Measurements from ENCODE around the gene AVPI1.
"Not testable (repeated sequence)": the region's sequence is repeated elsewhere in the genome, so short reads cannot be mapped to it uniquely, and the experiment has no call there.

Gene AVPI1

GRCh38 chr10:97684866-97685394, 2.1 kb downstream of the AVPI1 start:
- Histone ChIP-seq H3K27ac (ENCODE audit: extremely low read depth, low read depth, low read length) (peak overlapping the region; percentile 11; the same call in 1 of the 2 replicates), H3K9me3 (ENCODE audit: control insufficient read depth, insufficient read depth, low read depth, low read length) (no peaks in the 10 kb centered on the region), H3K4me3 (ENCODE audit: low read depth, low read length) (no peak overlapping the region), H3K36me3 (ENCODE audit: control insufficient read depth in 2 of 2, insufficient read depth in 1 of 2, low read length in 2 of 2) (peaks cover 0 to 3% of the 10 kb centered on the region in 2 experiments; a peak in 1 of 3 replicates), H3K4me1 (ENCODE audit: control insufficient read depth, insufficient read depth, low read length) (peaks cover 10% of the 10 kb centered on the region; the same call in 1 of the 2 replicates)
- ChIA-PET CTCF (interaction anchor here (0.6 to 4.2 kb wide), 4 partner anchors 18 to 306 kb away, joined by 4 to 52 read pairs (median 20); no protein-coding TSS in a partner anchor), POLR2A (interaction anchor here (3.4 kb wide), 1 partner anchor 17 kb away, joined by 23 read pairs; no protein-coding TSS in a partner anchor)
- TF ChIP-seq ZNF704 (tag by site-specific recombination; IDR thresholded peaks at IDR 0.05), result no peak
- no peak for TF ChIP-seq ZNF701 (tag by site-specific recombination; IDR thresholded peaks at IDR 0.05)
- no peak for TF ChIP-seq ZNF791 (tag by site-specific recombination; IDR thresholded peaks at IDR 0.05)
- TF ChIP-seq ZEB2 (tag by site-specific recombination; IDR thresholded peaks at IDR 0.05), result no peak
- TF ChIP-seq AEBP2 (tag by site-specific recombination; IDR thresholded peaks at IDR 0.05; ENCODE audit: borderline replicate concordance), result no peak
- peak; percentile 52 for TF ChIP-seq IKZF3 (tag by site-specific recombination; IDR thresholded peaks at IDR 0.05)
- no peak for TF ChIP-seq PRDM10 (tag by site-specific recombination; IDR thresholded peaks at IDR 0.05)
- TF ChIP-seq ZNF488 (tag by site-specific recombination; IDR thresholded peaks at IDR 0.05), result no peak
- no peak for TF ChIP-seq ZNF112 (tag by site-specific recombination; IDR thresholded peaks at IDR 0.05)
- 0 out of 2 replicates have a peak, but pooled peaks have one; percentile 16 for TF ChIP-seq ZBTB44 (tag by site-specific recombination; IDR thresholded peaks at IDR 0.05)
- TF ChIP-seq ZNF529 (tag by site-specific recombination; IDR thresholded peaks at IDR 0.05; ENCODE audit: insufficient replicate concordance), result no peak
- TF ChIP-seq PRDM1 (tag by site-specific recombination; IDR thresholded peaks at IDR 0.05), result peak; percentile 55

- not testable (repeated sequence) for H3K9me3 ChIP-seq (ENCODE audit: control insufficient read depth, insufficient read depth, low read depth, low read length); H3K36me3 ChIP-seq (ENCODE audit: control insufficient read depth in 2 of 2, insufficient read depth in 1 of 2, low read length in 2 of 2); H3K27ac ChIP-seq (ENCODE audit: extremely low read depth, low read depth, low read length); H3K4me3 ChIP-seq (ENCODE audit: low read depth, low read length)
- ChIA-PET CTCF (interaction anchor here (0.6 to 3.1 kb wide), 4 partner anchors 19 to 306 kb away, joined by 4 to 36 read pairs (median 20); no protein-coding TSS in a partner anchor), POLR2A (interaction anchor here (3.4 kb wide), 1 partner anchor 18 kb away, joined by 23 read pairs; no protein-coding TSS in a partner anchor)
- H3K4me1 ChIP-seq (ENCODE audit: control insufficient read depth, insufficient read depth, low read length), result peaks cover 10% of the 10 kb centered on the region; the same call in 1 of the 2 replicates
- TF ChIP-seq MYNN (tag by site-specific recombination; IDR thresholded peaks at IDR 0.05; ENCODE audit: borderline replicate concordance) (peak; percentile 35; the same call in 1 of the 2 replicates), EGR2 (tag by site-specific recombination; IDR thresholded peaks at IDR 0.05; ENCODE audit: low read depth) (0 out of 2 replicates have a peak, but pooled peaks have one; percentile 4)
Observed at GRCh38 chr10:97684368-97684713, 2.7 kb downstream of the AVPI1 start.

Data from HEK293 (cell line).